A673 (cell line): ENCODE results near the gene USP3. TPM values are rescaled to one million over a fixed set of nuclear protein-coding genes. Genes with fewer than 3 reads are reported as not detected.
A peak's percentile ranks its signal among the peaks of the same experiment; 100 is the strongest.

Experiments
- BruUV-seq: library from RNA; stranded (reverse); fragments of 400-500 nt; replicated peaks from 2 replicates; lab custom pipeline; 2021; lab: Mats Ljungman, UMichigan
- CTCF ChIA-PET: fragments of 300-600 bp; sonication (Branson Sonifier 250); formaldehyde crosslinking; loops from one replicate; lab custom pipeline; 2022; ENCODE audit warnings: antibody characterized with exemption; lab: Charles Lee
- POLR2A ChIA-PET: fragments of 300-600 bp; sonication (Branson Sonifier 250); formaldehyde crosslinking; loops from one replicate; lab custom pipeline; 2022; ENCODE audit warnings: antibody characterized with exemption; ENCODE audit not compliant: low non-redundant PET; lab: Charles Lee
- DNase-seq: peaks from one replicate; pipeline ENCODE4 v3.0.0-alpha.2; 2015; ENCODE audit warnings: low spot score
- H3K27ac ChIP-seq: fragments of 200-600 bp; sonication (generic); 2 replicates; pipeline ENCODE4 v1.5.1; 2016; ENCODE audit warnings: mixed run types, low read depth, mild to moderate bottlenecking, mixed read lengths, antibody characterized with exemption, low read length; ENCODE audit not compliant: poor library complexity, severe bottlenecking
- H3K27me3 ChIP-seq: fragments of 200-600 bp; sonication (generic); replicated peaks from 2 replicates; pipeline ENCODE4 v1.6.1; 2017; ENCODE audit warnings: mixed run types, low read depth, mild to moderate bottlenecking, mixed read lengths, antibody characterized with exemption, low read length; ENCODE audit not compliant: insufficient read depth, poor library complexity
- H3K36me3 ChIP-seq: fragments of 200-600 bp; sonication (generic); 2 replicates; pipeline ENCODE4 v1.6.1; 2016; ENCODE audit warnings: mixed run types, mild to moderate bottlenecking, mixed read lengths, antibody characterized with exemption, low read length; ENCODE audit not compliant: insufficient read depth, poor library complexity, severe bottlenecking
- H3K4me1 ChIP-seq: fragments of 200-600 bp; sonication (generic); 2 replicates; pipeline ENCODE4 v1.6.1; 2017; ENCODE audit warnings: mixed run types, mild to moderate bottlenecking, mixed read lengths, antibody characterized with exemption, low read length; ENCODE audit not compliant: insufficient read depth, poor library complexity, severe bottlenecking
- H3K4me3 ChIP-seq: fragments of 200-600 bp; sonication (generic); 2 replicates; pipeline ENCODE4 v1.5.1; 2016; ENCODE audit warnings: low read depth, mixed run types, mild to moderate bottlenecking, mixed read lengths, low read length; ENCODE audit not compliant: poor library complexity, severe bottlenecking
- H3K9me3 ChIP-seq: fragments of 200-600 bp; sonication (generic); 2 replicates; pipeline ENCODE4 v1.6.1; 2016; ENCODE audit warnings: mixed run types, low read depth, mild to moderate bottlenecking, mixed read lengths, antibody characterized with exemption, low read length; ENCODE audit not compliant: poor library complexity, severe bottlenecking
- CTCF ChIP-seq: fragments of 300-800, 200-600 bp; sonication (generic); conservative IDR thresholded peaks from 2 replicates; pipeline ENCODE4 v1.5.1; 2017; ENCODE audit warnings: low read depth, mild to moderate bottlenecking, antibody characterized with exemption, low read length, moderate library complexity, mixed read lengths
- EZH2 ChIP-seq: fragments of 200-600 bp; sonication (generic); IDR thresholded peaks from 2 replicates; pipeline ENCODE4 v1.6.1; 2017; ENCODE audit warnings: borderline replicate concordance, low read depth, mild to moderate bottlenecking, mixed read lengths, antibody characterized with exemption, low read length; ENCODE audit not compliant: poor library complexity, severe bottlenecking
- intact Hi-C: fragments of 100-400 bp; cut with micrococcal nuclease; formaldehyde crosslinking; loops from one replicate; pipeline ENCODE4 v1.10.0; 2022; ENCODE audit not compliant: unreplicated experiment
- total RNA-seq: library from RNA; stranded (reverse); gene quantifications from 2 replicates; pipeline ENCODE4 v1.2.3, GENCODE V29; 2021

Gene USP3
- total RNA-seq, 1 experiment from 2014 or later, result 65.3 TPM

GRCh38 chr15:63506537-63507035, 2.2 kb downstream of the USP3 start:
- TF ChIP-seq EZH2 (no peak), CTCF (no peak)
- no peaks in the 10 kb centered on the region for H3K36me3 ChIP-seq
- no peaks in the 10 kb centered on the region for H3K27me3 ChIP-seq
- no TSS peak for BruUV-seq
- peak; percentile 67 for DNase-seq
- POLR2A ChIA-PET, result interaction anchor here (0.7 kb wide), 1 partner anchor 563 kb away, joined by 3 read pairs; no protein-coding TSS in a partner anchor
- CTCF ChIA-PET, result interaction anchor here (1.6 kb wide), 1 partner anchor 19 kb away, joined by 4 read pairs; no protein-coding TSS in a partner anchor
- H3K9me3 ChIP-seq, result no peaks in the 10 kb centered on the region
- peaks cover 82% of the 10 kb centered on the region for H3K4me1 ChIP-seq
- peak overlapping the region; percentile 85 for H3K4me3 ChIP-seq
- H3K27ac ChIP-seq, result no peak overlapping the region
- intact Hi-C loops, result loop anchor here (10.0 kb wide), 1 partner anchor 222 kb away; no protein-coding TSS in a partner anchor

DNA sequence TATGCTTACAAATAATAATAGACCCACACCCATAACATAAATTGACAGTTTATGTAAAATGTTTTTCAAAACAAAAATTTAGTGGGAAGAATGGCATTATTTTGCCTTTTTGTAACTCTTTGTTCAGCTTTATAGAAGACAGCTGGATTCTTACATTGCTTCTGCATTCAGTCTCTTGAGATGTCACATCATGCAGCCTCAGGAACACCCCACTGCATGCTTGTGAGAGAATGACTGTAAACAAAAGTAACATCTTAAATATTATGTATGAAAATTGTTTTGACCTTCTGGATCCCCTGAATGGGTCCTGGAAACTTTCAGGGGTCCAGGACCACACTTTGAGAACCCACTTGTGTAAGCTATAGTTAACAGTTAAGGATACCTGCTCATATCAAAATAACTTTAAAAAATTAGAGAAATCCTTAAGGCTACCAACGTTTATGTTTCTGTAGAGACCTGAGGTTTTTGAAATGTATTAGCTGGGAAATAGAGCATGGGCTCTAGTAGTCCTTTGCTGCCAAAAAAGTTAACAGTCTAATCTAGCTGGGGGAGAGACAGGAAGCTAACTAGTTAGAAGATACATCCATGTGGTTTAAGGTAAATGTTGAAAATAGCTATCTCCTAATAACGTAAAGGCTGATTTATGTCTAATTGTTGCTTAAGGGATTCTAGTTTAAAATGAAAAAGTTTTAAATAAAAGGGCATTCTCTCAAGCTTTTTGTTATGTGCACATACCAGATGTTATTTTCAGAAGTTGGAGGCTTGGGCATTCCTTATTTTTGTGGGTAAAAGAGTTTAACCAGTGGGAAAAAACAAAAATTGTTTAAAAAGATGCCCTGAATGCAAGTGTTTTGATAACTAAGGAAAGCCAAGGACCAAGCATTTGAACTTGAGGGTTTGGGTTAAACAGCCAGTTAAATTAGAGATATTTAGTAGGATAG, 3.8 kb downstream of the USP3 start:
- TF ChIP-seq EZH2 (no peak), CTCF (no peak)

GRCh38 chr15:63509056-63509954, 4.9 kb downstream of the USP3 start:
- no peaks in the 10 kb centered on the region for H3K27me3 ChIP-seq
- no peaks in the 10 kb centered on the region for H3K9me3 ChIP-seq
- peaks cover 65% of the 10 kb centered on the region for H3K4me1 ChIP-seq
- ChIA-PET CTCF (interaction anchor here (0.6 kb wide), 1 partner anchor 22 kb away, joined by 3 read pairs; no protein-coding TSS in a partner anchor), POLR2A (interaction anchor here (0.7 kb wide), 1 partner anchor 10 kb away, joined by 3 read pairs; no protein-coding TSS in a partner anchor)
- TF ChIP-seq EZH2 (no peak), CTCF (no peak)
- H3K36me3 ChIP-seq, result no peaks in the 10 kb centered on the region
- no TSS peak for BruUV-seq
- H3K4me3 ChIP-seq, result no peak overlapping the region
- H3K27ac ChIP-seq, result peak overlapping the region; percentile 2
- intact Hi-C loops, result loop anchor here (10.0 kb wide), 1 partner anchor 225 kb away; no protein-coding TSS in a partner anchor
- DNase-seq, result no peak

More for the DNA sequence above, 3.8 kb downstream of the USP3 start:
- Histone ChIP-seq H3K27me3 (no peaks in the 10 kb centered on the region), H3K36me3 (no peaks in the 10 kb centered on the region), H3K9me3 (no peaks in the 10 kb centered on the region), H3K4me1 (peaks cover 71% of the 10 kb centered on the region), H3K27ac (no peak overlapping the region), H3K4me3 (no peak overlapping the region)
- BruUV-seq, result no TSS peak
- no peak for DNase-seq
- POLR2A ChIA-PET, result no interaction called here
- CTCF ChIA-PET, result no interaction called here
- intact Hi-C loops, result loop anchor here (10.0 kb wide), 1 partner anchor 223 kb away; no protein-coding TSS in a partner anchor
